GM12801 (cell line): Measurements from ENCODE around the gene IFT81.

ENCODE experiments used
- TF ChIP-seq, protein P1 (sequence below): IDR thresholded peaks from one replicate; pipeline ENCODE4 v1.5.1; 2011; ENCODE audit warnings: control low read depth; ENCODE audit not compliant: insufficient read length; ENCODE audit errors: extremely low read depth

IFT81 gene

DNA sequence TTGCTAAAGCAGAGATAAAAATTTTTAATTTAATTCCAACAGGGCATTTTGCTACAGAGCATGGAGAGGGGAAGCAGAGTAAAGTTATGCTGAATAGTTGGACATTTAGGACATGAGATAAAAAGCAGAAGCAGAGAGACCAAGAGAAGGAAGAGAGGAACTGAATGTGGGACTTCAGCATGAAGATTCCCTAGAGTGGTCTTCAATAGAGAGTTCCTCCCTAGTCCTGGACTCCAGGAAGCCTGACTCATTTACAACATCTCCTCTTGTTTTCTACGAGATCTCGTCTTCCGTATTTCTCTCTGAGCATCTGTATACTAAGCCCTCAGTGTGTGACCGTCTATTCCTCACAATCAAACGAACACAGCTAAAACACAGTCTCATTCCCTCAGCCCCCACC lies 35.2 kb upstream of the IFT81 start:
- TF ChIP-seq, protein P1, sequence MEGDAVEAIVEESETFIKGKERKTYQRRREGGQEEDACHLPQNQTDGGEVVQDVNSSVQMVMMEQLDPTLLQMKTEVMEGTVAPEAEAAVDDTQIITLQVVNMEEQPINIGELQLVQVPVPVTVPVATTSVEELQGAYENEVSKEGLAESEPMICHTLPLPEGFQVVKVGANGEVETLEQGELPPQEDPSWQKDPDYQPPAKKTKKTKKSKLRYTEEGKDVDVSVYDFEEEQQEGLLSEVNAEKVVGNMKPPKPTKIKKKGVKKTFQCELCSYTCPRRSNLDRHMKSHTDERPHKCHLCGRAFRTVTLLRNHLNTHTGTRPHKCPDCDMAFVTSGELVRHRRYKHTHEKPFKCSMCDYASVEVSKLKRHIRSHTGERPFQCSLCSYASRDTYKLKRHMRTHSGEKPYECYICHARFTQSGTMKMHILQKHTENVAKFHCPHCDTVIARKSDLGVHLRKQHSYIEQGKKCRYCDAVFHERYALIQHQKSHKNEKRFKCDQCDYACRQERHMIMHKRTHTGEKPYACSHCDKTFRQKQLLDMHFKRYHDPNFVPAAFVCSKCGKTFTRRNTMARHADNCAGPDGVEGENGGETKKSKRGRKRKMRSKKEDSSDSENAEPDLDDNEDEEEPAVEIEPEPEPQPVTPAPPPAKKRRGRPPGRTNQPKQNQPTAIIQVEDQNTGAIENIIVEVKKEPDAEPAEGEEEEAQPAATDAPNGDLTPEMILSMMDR, result no peak

DNA sequence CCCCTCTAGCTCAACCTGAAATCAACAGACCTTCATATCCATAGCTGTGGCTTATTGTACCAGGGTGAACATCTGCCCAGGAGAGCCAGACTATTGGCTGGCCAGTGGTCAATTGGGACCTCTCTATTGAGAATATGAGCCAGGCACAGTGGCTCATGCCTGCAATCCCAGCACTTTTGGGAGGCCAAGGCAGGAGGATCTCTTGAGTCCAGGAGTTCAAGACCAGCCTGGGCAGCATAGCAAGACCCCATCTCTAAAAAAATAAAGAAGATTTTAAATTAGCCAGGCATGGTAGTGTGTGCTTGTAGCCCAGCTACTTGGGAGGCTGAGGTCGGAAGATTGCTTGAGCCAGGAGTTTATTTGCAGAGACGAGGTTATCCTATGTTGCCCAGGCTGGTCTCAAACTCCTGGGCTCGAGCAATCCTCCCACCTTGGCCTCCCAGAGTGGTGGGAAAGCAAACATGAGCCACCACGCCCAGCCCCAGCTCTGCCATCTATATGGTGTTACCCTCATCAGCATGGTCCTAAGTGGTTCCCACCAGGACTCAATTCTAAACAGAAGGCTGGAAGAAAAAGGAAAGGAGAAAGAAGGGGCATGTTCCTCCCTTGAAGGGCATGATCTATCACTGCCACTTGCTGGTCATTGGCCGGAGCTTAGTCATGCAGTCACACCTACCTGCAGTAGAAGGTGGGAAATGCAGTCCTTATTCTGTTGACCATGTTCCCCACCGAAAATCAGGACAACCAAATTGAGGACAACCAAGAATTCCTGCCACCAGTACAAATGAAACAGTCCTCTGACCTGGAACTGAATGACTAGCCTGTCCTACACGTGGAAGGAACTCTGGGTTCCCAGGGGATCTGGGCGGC lies 33.7 kb upstream of the IFT81 start:
- TF ChIP-seq, protein P1, result no peak

DNA sequence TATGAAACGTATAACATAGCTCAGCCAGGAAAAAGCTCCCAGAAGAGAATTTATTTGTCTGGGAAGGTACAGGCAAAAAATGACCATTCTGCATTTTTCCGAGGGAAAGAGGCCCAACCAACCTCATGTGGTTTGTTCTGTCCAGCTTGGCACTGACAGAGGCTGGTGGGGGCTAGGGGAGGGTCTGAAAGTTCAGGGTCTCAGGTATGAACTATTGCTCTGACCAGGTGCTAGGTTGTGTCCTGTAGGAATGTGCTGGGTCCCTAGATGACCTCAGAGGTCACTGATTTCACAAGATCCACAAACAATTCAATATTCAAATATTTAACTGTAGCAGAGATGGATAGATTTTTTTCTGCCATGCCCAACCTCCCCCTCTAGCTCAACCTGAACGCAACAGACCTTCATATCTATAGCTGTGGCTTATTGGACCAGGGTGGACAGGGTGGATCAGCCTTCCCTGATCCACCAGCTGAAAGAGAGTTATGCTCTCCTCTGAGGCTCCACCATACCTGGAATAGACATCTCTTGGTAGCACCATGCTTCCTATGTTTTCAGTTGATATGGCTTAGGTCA lies 32.9 kb upstream of the IFT81 start:
- TF ChIP-seq, protein P1, result no peak

DNA sequence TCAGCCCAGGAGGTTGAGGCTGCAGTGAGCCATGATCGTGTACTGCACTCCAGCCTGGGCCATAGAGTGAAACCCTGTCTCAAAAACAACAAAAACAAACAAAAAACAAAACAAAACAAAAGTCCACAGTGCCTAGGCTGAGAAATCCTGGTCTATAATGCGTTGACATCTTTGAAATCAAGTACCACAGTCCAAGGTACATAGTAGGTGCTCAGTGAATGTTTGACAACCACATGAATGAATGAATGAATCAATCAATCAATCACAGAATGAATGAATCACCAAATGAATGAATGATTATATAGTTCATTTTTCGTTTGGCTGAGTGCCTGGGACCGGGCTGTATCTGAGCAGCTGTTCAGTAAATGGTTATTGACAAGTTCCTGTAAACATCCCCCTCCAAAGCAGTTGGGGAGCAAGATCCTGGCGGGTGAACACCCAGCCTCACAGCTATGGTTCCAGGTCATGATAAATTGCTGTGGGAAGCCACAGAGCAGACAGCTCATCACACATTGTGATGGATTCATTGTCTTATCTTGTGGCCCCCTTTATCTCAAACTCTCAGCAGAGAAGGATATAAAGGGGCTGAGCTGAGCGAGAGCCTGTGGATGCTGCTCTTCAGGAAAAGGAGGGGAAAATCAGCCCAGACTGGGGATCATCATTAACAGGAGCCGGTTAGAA lies 30.4 kb upstream of the IFT81 start:
- TF ChIP-seq, protein P1, result no peak

DNA sequence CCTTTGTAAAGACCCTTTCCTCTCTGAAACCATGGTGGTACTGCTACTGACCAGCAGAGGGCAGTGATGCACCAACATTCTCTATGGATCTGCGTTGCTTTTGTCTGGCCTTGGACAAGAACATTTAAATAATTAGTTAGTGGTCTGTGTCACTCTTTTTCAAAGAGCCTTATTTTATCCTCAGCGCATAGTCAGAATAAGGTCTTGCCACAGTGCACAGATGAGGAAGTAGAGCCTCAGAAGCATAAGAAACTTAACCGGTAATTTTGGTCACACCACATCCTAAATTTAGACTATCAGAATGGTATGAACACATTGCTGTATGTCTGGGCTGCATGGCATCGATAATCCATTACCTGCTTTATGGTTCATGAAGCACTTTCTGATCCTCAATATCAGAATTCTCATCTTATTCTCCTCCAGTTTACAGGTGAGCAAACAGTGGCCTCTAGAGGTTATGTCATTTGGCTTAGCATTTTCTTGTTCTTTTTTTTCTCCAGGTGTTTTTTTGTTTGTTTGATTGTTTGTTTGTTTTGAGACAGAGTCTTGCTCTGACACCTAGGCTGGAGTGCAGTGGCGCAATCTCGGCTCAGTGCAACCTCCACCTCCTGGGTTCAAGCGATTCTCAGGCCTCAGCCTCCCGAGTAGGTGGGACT lies 23.7 kb upstream of the IFT81 start:
- TF ChIP-seq, protein P1, result no peak

DNA sequence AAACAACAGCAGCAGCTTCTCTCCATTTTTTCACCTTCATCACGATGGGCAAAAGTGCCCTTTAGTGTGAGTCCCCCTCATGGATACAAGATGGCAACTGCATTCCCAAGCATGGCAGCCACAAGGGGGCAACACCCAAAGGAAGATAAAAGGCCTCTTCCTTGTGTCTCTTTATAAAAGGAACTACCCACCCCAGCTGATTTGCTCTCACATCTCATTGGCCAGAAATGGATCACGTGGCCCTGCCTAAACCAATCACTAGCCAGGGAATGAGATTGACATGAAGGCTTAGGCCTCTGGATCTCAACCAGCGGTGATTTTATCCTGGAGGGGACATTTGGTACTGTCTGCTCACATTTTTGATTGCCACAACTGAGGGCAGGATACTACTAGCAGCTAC lies 21.9 kb upstream of the IFT81 start:
- TF ChIP-seq, protein P1, result no peak
